Measurements from ENCODE around the gene TGFBR2.

DNA sequence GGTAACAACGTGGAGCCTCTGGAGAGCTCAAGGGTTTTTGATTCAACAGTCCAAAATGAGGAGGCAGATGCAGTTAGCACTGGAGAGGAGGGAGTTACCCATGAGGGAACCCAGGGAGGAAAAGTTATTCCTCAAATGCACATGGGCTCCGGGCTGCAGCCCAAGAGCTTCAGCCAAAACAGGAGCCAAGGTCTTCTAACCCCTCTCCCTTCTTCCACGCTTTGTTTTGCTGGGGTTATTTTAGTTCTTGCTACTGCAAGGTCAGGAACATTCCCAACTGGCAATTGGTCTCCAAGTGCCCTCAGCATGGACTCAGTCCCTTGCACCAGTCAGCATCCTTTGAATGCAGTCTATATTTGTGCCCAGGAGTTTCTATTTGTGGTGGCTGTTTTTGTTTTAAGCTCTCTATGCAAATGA lies 90.0 kb downstream of the TGFBR2 start:
- TF ChIP-seq MYB (IDR thresholded peaks at IDR 0.05; ENCODE audit: borderline replicate concordance, low read depth, low read length) (no peak), CTCF (IDR thresholded peaks at IDR 0.05 in 2 of 3, conservative IDR thresholded peaks at IDR 0.05 in 1 of 3; ENCODE audit: control insufficient read depth in 2 of 3, extremely low read depth in 1 of 3, insufficient read depth in 1 of 3, low read depth in 3 of 3, low read length in 3 of 3) (no peak), NFIC (IDR thresholded peaks at IDR 0.05; ENCODE audit: low read depth, low read length) (no peak), EP300 (IDR thresholded peaks at IDR 0.05; ENCODE audit: borderline replicate concordance in 1 of 2, control insufficient read depth in 1 of 2, low read depth in 2 of 2, low read length in 2 of 2) (no peak), E2F8 (IDR thresholded peaks at IDR 0.05; ENCODE audit: low read depth, partially characterized antibody) (no peak)
